Measurements from ENCODE around the gene ZNF785. TPM values are rescaled to one million over a fixed set of nuclear protein-coding genes. Genes with fewer than 3 reads are reported as not detected.

ZNF785 gene
- total and polyA plus RNA-seq, 2 of the 13 experiments (the other 11 are each of a cell fraction or from before 2014, with no cell fraction given), result 0.01 TPM; not detected in 1

GRCh38 chr16:30609926-30610839 lies 24.7 kb upstream of the ZNF785 start, which contains the start of gene ZNF689 (continued):
- TF ChIP-seq ARID3A (IDR thresholded peaks at IDR 0.05; ENCODE audit: low read depth, low read length) (no peak), TBX2 (CRISPR knock-in tag; IDR thresholded peaks at IDR 0.05; ENCODE audit: borderline replicate concordance) (peak; percentile 79), HNRNPUL1 (IDR thresholded peaks at IDR 0.05; ENCODE audit: low read depth, low read length) (no peak), ZNF713 (CRISPR knock-in tag; IDR thresholded peaks at IDR 0.05) (0 out of 2 replicates have a peak, but pooled peaks have one; percentile 22), CC2D1A (CRISPR knock-in tag; IDR thresholded peaks at IDR 0.05) (0 out of 2 replicates have a peak, but pooled peaks have one; percentile 79), XRCC5 (optimal IDR thresholded peaks at IDR 0.05; ENCODE audit: low read length) (peak; percentile 53), THAP8 (CRISPR knock-in tag; IDR thresholded peaks at IDR 0.05; ENCODE audit: borderline replicate concordance) (peak; percentile 18; the same call in 1 of the 2 replicates), ZNF225 (CRISPR knock-in tag; IDR thresholded peaks at IDR 0.05) (no peak; the same call in none of the 2 replicates), CBX1 (IDR thresholded peaks at IDR 0.05; ENCODE audit: low read depth) (no peak), SP1 (IDR thresholded peaks at IDR 0.05) (no peak), SP1 (CRISPR knock-in tag; IDR thresholded peaks at IDR 0.05) (peak; percentile 81), NKX3-1 (CRISPR knock-in tag; IDR thresholded peaks at IDR 0.05) (peak; percentile 89; the same call in 1 of the 2 replicates), ZNF841 (CRISPR knock-in tag; IDR thresholded peaks at IDR 0.05; ENCODE audit: borderline replicate concordance) (no peak), HMGXB4 (CRISPR knock-in tag; IDR thresholded peaks at IDR 0.05; ENCODE audit: borderline replicate concordance in 1 of 2, low read depth in 1 of 2) (peak; percentile 92 to 97), FOXP4 (CRISPR knock-in tag; IDR thresholded peaks at IDR 0.05) (peak; percentile 68), ZNF33B (CRISPR knock-in tag; IDR thresholded peaks at IDR 0.05) (peak; percentile 96), SAP130 (CRISPR knock-in tag; IDR thresholded peaks at IDR 0.05; ENCODE audit: low read depth) (peak; percentile 93), AGO1 (IDR thresholded peaks at IDR 0.05; ENCODE audit: low read depth, low read length, poor library complexity, severe bottlenecking) (peak; percentile 78), STAG1 (CRISPR knock-in tag; IDR thresholded peaks at IDR 0.05) (peak; percentile 10; the same call in 1 of the 2 replicates), ZNF251 (CRISPR knock-in tag; IDR thresholded peaks at IDR 0.05) (no peak), ZNF331 (CRISPR knock-in tag; IDR thresholded peaks at IDR 0.05) (peak; percentile 72), ZNF577 (CRISPR knock-in tag; IDR thresholded peaks at IDR 0.05; ENCODE audit: borderline replicate concordance, low read depth) (peak; percentile 71; the same call in 1 of the 2 replicates), YY1 (IDR thresholded peaks at IDR 0.05; ENCODE audit: insufficient read depth, insufficient replicate concordance, low read depth, low read length) (peak; percentile 100), NFRKB (IDR thresholded peaks at IDR 0.05) (peak; percentile 98)
